ENCODE data around the gene PFN1.
"Not testable (repeated sequence)": the region's sequence is repeated elsewhere in the genome, so short reads cannot be mapped to it uniquely, and the experiment has no call there.

The PFN1 gene

DNA sequence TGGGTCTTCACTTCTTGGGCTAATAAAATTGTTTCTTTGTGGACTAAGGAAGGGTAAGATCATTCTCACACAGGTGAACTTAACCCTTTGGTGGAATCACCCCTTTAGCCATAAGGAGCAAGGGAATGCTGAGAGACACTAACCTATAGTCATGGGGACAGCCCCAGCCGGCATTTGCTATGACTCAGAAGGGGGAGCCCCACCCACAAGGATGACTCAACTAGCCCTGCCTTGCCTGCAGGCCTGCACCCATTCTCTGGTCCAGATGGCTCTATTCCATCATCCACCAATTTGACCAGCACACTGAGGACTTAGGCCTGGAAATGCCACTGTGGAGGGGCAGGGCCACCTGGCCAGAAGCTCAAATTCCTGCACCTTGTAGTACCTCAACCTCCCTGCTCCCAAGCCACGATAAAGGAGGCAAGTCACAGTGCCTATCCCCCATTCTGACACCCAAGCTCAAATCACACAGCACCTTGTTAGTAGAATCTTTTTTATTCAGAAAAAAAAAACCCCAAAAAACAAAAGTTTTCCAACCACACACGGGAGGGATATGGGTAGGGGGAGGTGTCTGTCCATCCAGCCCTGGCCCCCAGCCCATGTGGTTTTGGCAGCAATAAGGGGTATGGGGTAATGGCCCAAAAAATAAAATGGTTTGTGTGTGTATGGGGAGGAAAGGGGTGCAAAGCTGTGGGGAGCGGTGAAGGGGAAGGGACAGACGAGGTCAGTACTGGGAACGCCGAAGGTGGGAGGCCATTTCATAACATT is 3.0 kb downstream of the PFN1 start:
- no peak for DNase-seq (ENCODE audit: low spot score)

DNA sequence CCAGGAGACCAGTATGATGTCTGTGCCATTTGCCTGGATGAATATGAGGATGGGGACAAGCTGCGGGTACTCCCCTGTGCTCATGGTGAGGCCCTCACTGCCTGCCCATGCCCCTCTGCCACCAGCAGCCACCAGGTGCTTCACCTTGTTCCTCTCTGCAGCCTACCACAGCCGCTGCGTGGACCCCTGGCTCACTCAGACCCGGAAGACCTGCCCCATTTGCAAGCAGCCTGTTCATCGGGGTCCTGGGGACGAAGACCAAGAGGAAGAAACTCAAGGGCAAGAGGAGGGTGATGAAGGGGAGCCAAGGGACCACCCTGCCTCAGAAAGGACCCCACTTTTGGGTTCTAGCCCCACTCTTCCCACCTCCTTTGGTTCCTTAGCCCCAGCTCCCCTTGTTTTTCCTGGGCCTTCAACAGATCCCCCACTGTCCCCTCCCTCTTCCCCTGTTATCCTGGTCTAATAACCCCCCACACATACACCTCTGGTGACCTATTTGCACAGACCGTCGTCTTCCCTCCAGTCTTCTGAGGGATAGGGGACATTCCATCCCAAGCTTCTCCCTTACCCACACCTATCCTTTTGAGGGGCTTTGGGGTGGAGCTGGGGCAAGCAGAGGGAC is 3.7 kb downstream of the PFN1 start:
- no peak for DNase-seq (ENCODE audit: low spot score)

DNA sequence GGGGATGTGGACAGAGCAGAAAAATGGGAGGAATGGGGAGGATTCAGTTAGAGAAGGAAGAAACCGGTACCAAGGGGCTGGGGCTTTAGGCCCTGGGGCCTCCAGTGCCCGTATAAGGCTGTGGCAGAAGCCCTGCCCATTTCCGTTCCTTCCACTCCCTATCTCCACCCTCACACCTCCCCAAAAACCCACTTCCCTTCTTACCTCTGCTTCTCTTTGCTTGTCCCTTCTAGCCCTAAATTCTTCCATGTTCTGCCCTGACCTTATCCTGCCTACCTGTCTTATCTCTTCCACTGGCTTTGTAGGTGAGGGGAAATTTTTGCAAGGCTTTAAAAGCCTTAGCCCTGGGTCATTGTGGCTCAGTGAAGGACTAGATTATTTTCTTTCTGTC is 4.2 kb downstream of the PFN1 start:
- no peak for DNase-seq (ENCODE audit: low spot score)

DNA sequence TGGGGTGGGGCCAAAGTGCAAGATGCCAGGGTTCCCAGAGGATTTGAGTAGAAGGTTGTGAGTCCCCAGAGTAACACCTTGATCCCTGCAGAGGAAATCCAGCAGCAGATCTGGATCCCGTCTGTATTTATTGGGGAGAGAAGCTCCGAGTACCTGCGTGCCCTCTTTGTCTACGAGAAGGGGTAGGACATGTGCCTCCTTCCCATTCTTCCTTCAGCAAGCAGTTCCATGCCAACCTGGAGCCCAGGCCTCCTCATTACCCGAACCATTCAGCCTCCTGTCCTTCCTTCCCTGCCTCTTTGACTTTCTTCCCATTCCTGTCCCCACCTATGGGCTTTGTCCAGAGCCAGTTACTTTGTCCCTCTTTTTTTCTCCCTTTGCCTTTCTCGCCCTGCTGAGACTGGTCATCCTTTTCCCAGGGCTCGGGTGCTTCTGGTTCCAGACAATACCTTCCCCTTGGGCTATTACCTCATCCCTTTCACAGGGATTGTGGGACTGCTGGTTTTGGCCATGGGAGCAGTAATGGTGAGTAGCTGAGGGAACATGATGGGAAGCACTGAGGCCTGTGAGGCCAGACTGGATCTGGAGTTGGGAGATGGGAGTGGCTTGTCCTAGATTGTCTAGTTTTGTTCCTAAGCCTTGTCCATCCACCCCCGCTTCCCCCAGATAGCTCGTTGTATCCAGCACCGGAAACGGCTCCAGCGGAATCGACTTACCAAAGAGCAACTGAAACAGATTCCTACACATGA is 5.4 kb downstream of the PFN1 start:
- no peak for DNase-seq (ENCODE audit: low spot score)

DNA sequence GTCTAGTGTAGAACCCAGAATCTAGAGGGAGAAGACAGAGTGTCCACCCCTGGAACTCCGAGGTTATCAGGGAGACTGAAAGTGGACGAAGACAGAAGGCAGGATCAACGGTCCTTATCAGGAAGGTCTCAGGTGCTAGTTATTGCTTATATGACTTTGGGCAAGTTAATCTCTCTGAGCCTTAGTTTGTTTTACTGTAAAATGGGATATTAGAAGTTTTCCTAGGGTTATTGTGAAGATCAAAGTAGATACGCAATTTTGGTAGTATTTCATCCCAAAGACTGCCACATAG is 7.1 kb downstream of the PFN1 start:
- DNase-seq (ENCODE audit: low spot score) = no peak

DNA sequence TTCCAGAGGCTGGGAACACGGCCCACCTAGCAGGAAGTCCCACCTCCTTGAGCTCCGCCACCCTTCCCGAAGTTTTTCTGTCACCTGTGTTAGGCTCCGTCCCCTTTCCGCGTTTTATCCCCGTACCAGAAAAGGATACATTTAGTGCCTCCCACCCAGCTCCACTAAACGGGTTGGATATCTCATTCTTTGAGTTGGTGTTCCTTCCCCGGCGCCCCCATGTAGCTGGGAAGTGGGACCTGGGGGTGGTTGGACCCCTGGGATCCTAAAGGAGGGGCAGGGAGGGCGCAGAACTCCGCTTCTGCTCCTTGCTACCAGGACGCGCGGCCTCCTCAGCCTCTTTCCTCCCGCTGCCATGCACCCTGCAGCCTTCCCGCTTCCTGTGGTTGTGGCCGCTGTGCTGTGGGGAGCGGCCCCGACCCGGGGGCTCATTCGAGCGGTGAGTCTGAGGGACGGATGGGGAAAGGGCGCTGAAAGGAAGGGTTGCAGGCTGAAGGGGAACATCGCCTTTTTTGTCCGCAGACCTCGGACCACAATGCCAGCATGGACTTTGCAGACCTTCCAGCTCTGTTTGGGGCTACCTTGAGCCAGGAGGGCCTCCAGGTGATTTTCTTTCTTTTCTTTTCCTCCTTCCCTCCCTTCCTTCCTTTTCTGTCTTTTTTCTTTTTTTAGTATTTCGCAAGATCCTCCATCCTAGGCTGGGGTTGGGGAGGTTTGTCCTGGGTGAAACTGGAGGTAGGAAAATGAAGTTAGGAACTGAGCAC is 7.6 kb downstream of the PFN1 start:
- DNase-seq (ENCODE audit: low spot score) = no peak

DNA sequence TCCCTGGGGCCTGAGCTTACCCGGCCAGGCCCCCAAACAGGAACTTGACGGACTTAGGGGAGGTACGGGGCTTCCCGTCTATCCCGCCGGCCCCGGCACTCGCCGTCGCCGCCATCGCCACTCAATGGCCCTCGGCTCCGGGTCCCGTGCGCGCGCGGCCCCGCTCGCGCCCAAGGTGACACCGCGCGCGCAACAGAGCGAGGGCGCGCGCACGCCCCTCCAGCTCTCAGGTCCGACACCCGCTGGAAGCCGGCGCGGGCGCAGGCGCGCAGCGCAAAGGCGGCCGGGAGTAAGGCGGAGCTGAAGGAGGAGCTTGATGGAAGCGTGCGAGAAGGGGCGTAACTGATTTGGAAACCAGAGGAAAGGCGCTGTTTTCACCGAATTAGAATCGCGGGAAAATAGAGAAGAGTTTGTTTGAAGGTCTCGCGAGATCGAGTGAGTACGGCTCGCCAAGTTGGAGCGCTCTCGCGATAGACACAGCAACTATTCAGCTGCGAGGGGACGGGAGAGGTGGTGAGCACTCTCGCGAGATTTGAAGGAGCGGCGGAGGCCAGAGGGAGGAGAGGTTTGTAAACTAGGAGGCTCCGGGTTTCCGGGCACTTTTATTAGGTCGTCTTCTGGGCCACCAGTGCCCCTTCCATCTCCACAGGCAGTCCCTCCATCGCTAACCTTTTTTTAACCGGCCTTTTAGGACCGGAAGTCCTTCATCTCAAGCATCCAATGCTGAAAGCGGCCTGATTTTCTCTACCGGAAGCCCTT is 8.4 kb downstream of the PFN1 start, which contains the start of the genes RNF167 and SLC25A11:
RNF167 (plus strand) TSS at position 473 of the 759 bp plus-strand sequence. CDS start 642 bp downstream, outside the sequence.
SLC25A11 (minus strand) TSS at position 251 of the 759 bp plus-strand sequence; CDS start at position 115, 136 bp downstream.
- peak; percentile 97 for DNase-seq (ENCODE audit: low spot score)

DNA sequence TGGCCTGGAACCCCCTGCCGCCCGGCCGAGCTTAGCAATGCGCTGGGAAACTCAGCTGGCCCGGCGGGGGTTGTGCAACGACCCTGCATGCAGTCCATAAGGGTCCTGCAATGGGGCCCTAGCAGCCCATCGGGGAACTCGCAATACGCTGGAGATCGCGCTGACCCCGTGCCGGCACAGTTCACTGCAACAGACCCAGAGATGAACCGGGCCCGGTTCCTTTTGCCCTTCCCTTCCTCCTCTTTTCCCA is 8.9 kb downstream of the PFN1 start:
- no peak for DNase-seq (ENCODE audit: low spot score)

DNA sequence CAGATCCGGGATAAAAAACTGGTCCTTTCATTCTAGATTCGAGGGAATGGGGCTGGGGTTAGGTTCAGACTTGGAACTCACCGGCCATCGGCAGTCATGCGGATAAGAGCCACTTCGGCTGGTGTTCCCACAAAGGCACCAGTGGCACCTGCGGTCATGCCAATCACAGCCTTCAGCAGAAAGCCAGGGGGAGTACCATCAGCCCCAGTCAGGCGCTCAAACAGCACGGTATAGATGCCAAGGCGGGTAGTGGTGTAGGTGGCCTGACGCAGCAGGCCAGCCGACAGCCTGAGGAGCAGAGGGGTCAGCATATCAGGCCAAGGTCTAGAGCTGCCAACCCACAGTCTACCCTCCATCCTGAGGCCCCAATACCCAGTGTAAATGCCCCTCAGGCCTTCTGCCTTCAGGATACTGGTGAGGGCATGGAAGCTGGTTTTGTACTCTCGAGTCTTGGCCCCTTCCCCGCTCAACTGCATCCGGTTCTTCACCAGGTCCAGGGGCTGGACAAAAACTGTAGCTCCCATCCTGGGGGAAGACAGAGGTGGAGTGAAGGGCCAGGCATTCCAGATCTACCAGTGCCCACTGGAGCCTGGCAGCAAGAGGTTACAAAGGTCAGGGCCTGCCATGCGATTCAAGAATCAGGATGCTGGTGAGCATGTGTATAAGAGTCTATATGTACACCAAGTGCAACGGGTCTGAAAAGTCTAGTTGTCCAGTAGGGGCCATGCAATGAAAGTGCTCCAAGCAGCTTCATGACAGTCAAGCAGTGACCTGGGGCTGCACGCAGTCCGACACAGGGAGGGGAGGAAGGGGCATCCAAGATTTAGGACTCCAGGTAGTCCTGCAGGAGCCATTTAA is 9.4 kb downstream of the PFN1 start:
- DNase-seq (ENCODE audit: low spot score) = no peak

DNA sequence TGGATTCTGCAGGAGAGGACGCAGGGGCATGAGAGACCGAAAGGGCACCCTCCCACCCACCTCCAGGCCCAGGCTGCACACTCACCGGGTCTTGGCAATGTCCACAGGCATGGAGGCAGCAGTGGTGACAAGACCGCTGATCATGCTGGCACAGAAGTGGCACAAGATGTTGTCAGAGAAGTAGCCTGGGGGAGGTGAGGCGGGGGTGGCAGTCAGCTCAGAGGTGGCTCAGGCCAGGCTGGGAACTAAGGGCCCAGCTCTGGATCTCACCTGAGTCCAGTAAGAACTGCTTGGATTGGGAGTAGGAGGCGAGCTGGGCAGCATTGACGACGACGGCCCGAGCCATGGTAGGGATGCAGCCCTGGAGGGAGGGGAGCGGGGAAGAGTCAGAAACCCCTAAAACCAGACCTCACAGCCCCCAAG is 10.2 kb downstream of the PFN1 start:
- DNase-seq (ENCODE audit: low spot score) = no peak

DNA sequence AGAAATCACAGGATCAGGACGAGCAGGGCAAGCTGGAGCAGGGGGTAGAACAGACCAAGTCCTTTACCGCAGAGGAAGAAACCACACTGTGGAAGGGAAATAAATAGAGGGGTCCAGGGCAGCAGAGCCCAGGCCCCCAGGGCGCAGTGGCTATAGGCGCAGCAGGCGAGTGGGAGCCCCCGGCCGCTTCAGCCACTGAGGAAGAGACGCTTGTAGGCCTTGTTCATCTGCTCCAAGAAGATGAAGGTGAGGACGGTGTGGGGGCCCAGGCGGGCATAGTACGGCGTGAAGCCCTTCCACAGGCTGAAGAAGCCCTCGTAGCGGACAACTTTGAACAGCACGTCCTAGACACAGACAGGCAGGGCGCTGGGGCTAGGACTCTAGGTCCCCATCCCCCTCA is 10.8 kb downstream of the PFN1 start:
- DNase-seq (ENCODE audit: low spot score) = no peak

DNA sequence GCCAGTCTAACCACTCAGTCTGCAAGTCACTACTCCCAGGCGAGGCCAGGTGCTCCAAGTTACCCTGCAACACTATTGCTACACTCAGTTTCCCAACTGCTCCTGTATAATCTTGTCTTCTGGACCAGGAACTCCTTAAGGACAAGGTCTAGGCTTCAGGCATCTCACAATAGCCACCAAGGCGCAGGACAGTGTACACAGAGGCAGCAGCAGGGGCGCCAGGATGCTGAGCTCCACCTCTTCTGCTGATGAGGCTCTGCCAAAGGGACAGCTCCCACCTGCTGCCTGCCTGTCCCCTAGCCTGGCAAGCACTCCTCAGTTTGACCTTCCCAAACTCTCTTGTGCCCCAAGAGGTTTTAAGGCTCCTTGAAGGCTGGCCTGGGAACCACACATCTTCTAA is 11.9 kb downstream of the PFN1 start:
- no peak for DNase-seq (ENCODE audit: low spot score)

DNA sequence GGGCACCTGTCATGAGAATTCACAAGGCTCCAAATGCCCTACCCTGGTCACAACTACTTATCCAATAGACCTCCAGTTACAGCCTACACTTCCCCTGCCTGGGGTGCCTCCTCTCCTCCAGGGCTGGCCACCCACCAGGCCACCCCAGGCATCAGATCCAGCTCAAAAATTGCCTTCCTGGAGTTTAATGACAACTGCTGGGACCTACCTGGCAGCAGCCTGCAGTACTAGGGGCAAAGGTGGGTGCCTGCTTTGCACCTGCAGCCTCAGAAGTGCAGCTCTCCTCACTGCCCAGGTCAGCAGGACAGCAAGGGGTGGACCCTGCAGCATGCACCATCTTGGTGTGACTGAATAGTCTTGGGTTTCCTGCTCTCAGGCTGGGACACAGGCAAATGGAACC is 12.7 kb downstream of the PFN1 start:
- no peak for DNase-seq (ENCODE audit: low spot score)

DNA sequence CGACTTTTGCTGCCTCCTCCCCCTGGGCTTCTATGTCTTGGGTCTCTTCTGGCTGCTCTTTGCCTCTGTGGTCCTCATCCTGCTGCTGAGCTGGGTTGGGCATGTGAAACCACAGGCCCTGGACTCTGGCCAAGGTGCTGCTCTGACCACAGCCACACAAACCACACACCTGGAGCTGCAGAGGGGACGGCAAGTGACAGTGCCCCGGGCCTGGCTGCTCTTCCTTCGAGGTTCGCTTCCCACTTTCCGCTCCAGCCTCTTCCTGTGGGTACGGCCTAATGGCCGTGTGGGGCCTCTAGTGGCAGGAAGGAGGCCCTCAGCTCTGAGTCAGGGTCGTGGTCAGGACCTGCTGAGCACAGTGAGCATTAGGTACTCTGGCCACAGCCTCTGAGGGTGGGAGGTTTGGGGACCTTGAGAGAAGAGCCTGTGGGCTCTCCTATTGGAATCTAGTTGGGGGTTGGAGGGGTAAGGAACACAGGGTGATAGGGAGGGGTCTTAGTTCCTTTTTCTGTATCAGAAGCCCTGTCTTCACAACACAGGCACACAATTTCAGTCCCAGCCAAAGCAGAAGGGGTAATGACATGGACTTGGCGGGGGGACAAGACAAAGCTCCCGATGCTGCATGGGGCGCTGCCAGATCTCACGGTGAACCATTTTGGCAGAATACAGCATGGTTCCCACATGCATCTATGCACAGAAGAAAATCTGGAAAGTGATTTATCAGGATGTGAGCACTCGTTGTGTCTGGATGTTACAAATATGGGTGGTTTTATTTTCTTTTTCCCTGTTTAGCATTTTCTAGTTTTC is 14.0 kb downstream of the PFN1 start:
- DNase-seq (ENCODE audit: low spot score) = no peak

DNA sequence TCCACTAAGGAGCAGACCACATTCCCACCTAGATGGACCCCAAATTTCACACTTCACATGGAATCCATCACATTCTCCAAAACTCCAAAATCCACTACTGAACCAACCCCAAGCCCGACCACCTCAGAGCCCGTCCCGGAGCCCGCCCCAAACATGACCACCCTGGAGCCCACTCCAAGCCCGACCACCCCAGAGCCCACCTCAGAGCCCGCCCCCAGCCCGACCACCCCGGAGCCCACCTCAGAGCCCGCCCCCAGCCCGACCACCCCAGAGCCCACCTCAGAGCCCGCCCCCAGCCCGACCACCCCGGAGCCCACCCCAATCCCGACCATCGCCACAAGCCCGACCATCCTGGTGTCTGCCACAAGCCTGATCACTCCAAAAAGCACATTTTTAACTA is 14.7 kb downstream of the PFN1 start:
- no peak for DNase-seq (ENCODE audit: low spot score)

DNA sequence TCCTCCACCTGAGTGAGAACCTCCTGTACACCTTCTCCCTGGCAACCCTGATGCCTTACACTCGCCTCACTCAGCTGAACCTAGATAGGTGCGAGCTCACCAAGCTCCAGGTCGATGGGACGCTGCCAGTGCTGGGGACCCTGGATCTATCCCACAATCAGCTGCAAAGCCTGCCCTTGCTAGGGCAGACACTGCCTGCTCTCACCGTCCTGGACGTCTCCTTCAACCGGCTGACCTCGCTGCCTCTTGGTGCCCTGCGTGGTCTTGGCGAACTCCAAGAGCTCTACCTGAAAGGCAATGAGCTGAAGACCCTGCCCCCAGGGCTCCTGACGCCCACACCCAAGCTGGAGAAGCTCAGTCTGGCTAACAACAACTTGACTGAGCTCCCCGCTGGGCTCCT is 15.6 kb downstream of the PFN1 start:
- DNase-seq (ENCODE audit: low spot score) = no peak

DNA sequence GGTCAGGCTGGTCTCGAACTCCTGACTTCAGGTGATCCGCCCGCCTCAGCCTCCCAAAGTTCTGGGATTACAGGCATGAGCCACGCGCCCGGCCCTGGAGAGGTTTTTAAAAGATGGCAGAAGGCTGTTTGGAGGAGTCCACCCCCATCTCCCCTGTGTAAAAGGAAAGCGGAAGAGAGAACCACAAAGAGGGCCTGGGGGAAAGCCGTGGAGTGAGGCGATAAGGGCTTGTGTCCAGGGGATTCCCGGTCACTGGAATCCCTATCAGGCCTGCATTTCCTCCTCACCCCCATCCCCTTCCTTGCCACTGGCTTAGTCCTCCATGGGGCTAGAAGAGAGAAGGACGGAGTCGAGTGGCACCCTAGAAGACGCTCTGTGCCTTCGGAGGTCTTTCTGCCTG is 16.4 kb downstream of the PFN1 start, which contains the start of gene GP1BA:
GP1BA (plus strand) TSS at position 315 of the 400 bp plus-strand sequence. CDS start 328 bp downstream, outside the sequence.
- no peak for DNase-seq (ENCODE audit: low spot score)

DNA sequence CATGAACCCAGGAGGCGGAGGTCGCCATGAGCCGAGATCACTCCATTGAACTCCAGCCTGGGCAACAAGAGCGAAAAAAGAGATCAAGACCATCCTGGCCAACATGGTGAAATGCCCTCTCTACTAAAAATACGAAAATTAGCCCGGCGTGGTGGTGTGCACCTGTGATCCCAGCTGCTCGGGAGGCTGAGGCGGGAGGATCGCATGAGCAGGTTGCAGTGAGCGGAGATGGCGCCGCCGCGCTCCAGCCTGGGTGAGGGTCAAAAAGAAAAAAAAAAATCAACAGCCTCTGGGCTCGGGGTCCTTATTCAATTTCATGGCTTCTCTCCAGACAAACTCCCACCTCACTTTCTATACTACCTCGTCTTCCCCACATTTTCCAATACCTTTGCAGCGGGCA is 19.4 kb downstream of the PFN1 start:
- DNase-seq (ENCODE audit: low spot score) = no peak

DNA sequence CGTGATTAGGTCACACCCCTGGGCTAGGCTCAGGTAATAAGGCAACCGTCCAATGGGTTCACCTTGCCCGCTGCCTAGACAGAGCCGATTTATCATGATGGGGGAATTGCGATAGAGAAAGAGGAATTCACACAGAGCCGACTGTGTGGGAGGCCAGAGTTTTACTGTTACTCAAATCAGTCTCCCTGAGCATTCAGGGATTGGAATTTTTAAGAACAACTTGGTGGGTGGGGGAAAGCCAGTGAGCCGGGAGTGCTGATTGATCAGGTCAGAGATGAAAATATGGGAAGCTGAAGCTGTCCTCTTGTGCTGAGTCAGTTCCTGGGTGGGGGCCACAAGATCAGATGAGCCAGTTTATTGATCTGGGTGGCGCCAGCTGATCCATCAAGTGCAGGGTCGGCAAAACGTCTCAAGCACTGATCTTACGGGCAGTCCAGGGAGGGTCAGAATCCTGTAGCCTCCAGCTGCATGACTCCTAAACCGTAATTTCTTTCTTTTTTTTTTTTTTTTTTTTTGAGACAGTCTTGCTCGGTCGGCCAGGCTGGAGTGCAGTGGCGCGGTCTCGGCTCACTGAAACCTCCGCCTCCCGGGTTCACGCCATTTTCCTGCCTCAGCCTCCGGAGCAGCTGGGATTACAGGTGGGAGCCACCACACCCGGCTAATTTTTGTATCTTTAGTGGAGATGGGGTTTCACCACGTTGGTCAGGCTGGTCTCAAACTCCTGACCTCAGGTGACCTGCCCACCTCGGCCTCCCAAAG is 21.6 kb downstream of the PFN1 start:
- not testable (repeated sequence) for DNase-seq (ENCODE audit: low spot score)

Data from left forelimb (tissue), 1 donor.